Measurements from ENCODE around the gene ENTHD1.
"Not testable (repeated sequence)": the region's sequence is repeated elsewhere in the genome, so short reads cannot be mapped to it uniquely, and the experiment has no call there.

ENTHD1 gene

GRCh38 chr22:39871008-39871798 lies 22.4 kb downstream of the ENTHD1 start:
- Histone ChIP-seq H3K36me3 (ENCODE audit: control insufficient read depth in 1 of 2, insufficient read depth in 2 of 2, low read length in 2 of 2) (no peaks in the 10 kb centered on the region), H3K27ac (ENCODE audit: low read length) (no peak overlapping the region), H3K4me3 (ENCODE audit: low read depth in 1 of 2, low read length in 2 of 2) (no peak overlapping the region), H3K27me3 (ENCODE audit: low read depth, low read length) (no peaks in the 10 kb centered on the region), H3K9me3 (ENCODE audit: control insufficient read depth in 1 of 2, low read length in 2 of 2) (no peaks in the 10 kb centered on the region), H3K4me1 (ENCODE audit: control insufficient read depth in 1 of 2, insufficient read depth in 2 of 2, low read length in 2 of 2) (no peaks in the 10 kb centered on the region)

- H3K9me3 ChIP-seq (ENCODE audit: control insufficient read depth in 1 of 2, low read length in 2 of 2), result not testable (repeated sequence)
Observed at GRCh38 chr22:39869797-39870196, 23.8 kb downstream of the ENTHD1 start.

GRCh38 chr22:39868741-39869140 lies 24.8 kb downstream of the ENTHD1 start:
- Histone ChIP-seq H3K4me1 (ENCODE audit: control insufficient read depth in 1 of 2, insufficient read depth in 2 of 2, low read length in 2 of 2) (no peaks in the 10 kb centered on the region), H3K4me3 (ENCODE audit: low read depth in 1 of 2, low read length in 2 of 2) (no peak overlapping the region), H3K36me3 (ENCODE audit: control insufficient read depth in 1 of 2, insufficient read depth in 2 of 2, low read length in 2 of 2) (no peaks in the 10 kb centered on the region), H3K27me3 (ENCODE audit: low read depth, low read length) (no peaks in the 10 kb centered on the region), H3K27ac (ENCODE audit: low read length) (no peak overlapping the region), H3K9me3 (ENCODE audit: control insufficient read depth in 1 of 2, low read length in 2 of 2) (no peaks in the 10 kb centered on the region)

More at GRCh38 chr22:39869797-39870196, 23.8 kb downstream of the ENTHD1 start:
- not testable (repeated sequence) for H3K4me3 ChIP-seq (ENCODE audit: low read depth in 1 of 2, low read length in 2 of 2); H3K27me3 ChIP-seq (ENCODE audit: low read depth, low read length); H3K4me1 ChIP-seq (ENCODE audit: control insufficient read depth in 1 of 2, insufficient read depth in 2 of 2, low read length in 2 of 2); H3K27ac ChIP-seq (ENCODE audit: low read length); H3K36me3 ChIP-seq (ENCODE audit: control insufficient read depth in 1 of 2, insufficient read depth in 2 of 2, low read length in 2 of 2)

- Histone ChIP-seq H3K4me3 (ENCODE audit: low read depth in 1 of 2, low read length in 2 of 2) (no peak overlapping the region), H3K9me3 (ENCODE audit: control insufficient read depth in 1 of 2, low read length in 2 of 2) (peaks cover 0 to 4% of the 10 kb centered on the region in 2 donors), H3K4me1 (ENCODE audit: control insufficient read depth in 1 of 2, insufficient read depth in 2 of 2, low read length in 2 of 2) (no peaks in the 10 kb centered on the region), H3K27ac (ENCODE audit: low read length) (no peak overlapping the region), H3K36me3 (ENCODE audit: control insufficient read depth in 1 of 2, insufficient read depth in 2 of 2, low read length in 2 of 2) (no peaks in the 10 kb centered on the region), H3K27me3 (ENCODE audit: low read depth, low read length) (no peaks in the 10 kb centered on the region)
Observed at GRCh38 chr22:39859903-39860588, 33.5 kb downstream of the ENTHD1 start.

GRCh38 chr22:39856588-39856987 lies 37.0 kb downstream of the ENTHD1 start:
- no peak overlapping the region for H3K27ac ChIP-seq (ENCODE audit: low read length)
- no peaks in the 10 kb centered on the region for H3K36me3 ChIP-seq (ENCODE audit: control insufficient read depth in 1 of 2, insufficient read depth in 2 of 2, low read length in 2 of 2)
- no peaks in the 10 kb centered on the region for H3K4me1 ChIP-seq (ENCODE audit: control insufficient read depth in 1 of 2, insufficient read depth in 2 of 2, low read length in 2 of 2)
- no peak overlapping the region for H3K4me3 ChIP-seq (ENCODE audit: low read depth in 1 of 2, low read length in 2 of 2)
- peaks cover 0 to 4% of the 10 kb centered on the region in 2 donors for H3K9me3 ChIP-seq (ENCODE audit: control insufficient read depth in 1 of 2, low read length in 2 of 2)
- no peaks in the 10 kb centered on the region for H3K27me3 ChIP-seq (ENCODE audit: low read depth, low read length)

- Histone ChIP-seq H3K27ac (ENCODE audit: low read length) (no peak overlapping the region), H3K27me3 (ENCODE audit: low read depth, low read length) (no peaks in the 10 kb centered on the region), H3K4me3 (ENCODE audit: low read depth in 1 of 2, low read length in 2 of 2) (no peak overlapping the region), H3K36me3 (ENCODE audit: control insufficient read depth in 1 of 2, insufficient read depth in 2 of 2, low read length in 2 of 2) (no peaks in the 10 kb centered on the region), H3K4me1 (ENCODE audit: control insufficient read depth in 1 of 2, insufficient read depth in 2 of 2, low read length in 2 of 2) (no peaks in the 10 kb centered on the region), H3K9me3 (ENCODE audit: control insufficient read depth in 1 of 2, low read length in 2 of 2) (no peaks in the 10 kb centered on the region)
Observed at GRCh38 chr22:39852799-39853198, 40.8 kb downstream of the ENTHD1 start.

GRCh38 chr22:39851606-39852315 lies 41.8 kb downstream of the ENTHD1 start:
- Histone ChIP-seq H3K4me3 (ENCODE audit: low read depth in 1 of 2, low read length in 2 of 2) (no peak overlapping the region), H3K9me3 (ENCODE audit: control insufficient read depth in 1 of 2, low read length in 2 of 2) (no peaks in the 10 kb centered on the region), H3K4me1 (ENCODE audit: control insufficient read depth in 1 of 2, insufficient read depth in 2 of 2, low read length in 2 of 2) (no peaks in the 10 kb centered on the region), H3K36me3 (ENCODE audit: control insufficient read depth in 1 of 2, insufficient read depth in 2 of 2, low read length in 2 of 2) (no peaks in the 10 kb centered on the region), H3K27me3 (ENCODE audit: low read depth, low read length) (no peaks in the 10 kb centered on the region), H3K27ac (ENCODE audit: low read length) (no peak overlapping the region)

- H3K27me3 ChIP-seq (ENCODE audit: low read depth, low read length), result no peaks in the 10 kb centered on the region
- no peaks in the 10 kb centered on the region for H3K9me3 ChIP-seq (ENCODE audit: control insufficient read depth in 1 of 2, low read length in 2 of 2)
- H3K4me3 ChIP-seq (ENCODE audit: low read depth in 1 of 2, low read length in 2 of 2), result no peak overlapping the region
- no peaks in the 10 kb centered on the region for H3K4me1 ChIP-seq (ENCODE audit: control insufficient read depth in 1 of 2, insufficient read depth in 2 of 2, low read length in 2 of 2)
- no peak overlapping the region for H3K27ac ChIP-seq (ENCODE audit: low read length)
- no peaks in the 10 kb centered on the region for H3K36me3 ChIP-seq (ENCODE audit: control insufficient read depth in 1 of 2, insufficient read depth in 2 of 2, low read length in 2 of 2)
Observed at GRCh38 chr22:39847477-39847876, 46.1 kb downstream of the ENTHD1 start.

GRCh38 chr22:39846539-39846938 lies 47.0 kb downstream of the ENTHD1 start:
- H3K27me3 ChIP-seq (ENCODE audit: low read depth, low read length); H3K36me3 ChIP-seq (ENCODE audit: control insufficient read depth in 1 of 2, insufficient read depth in 2 of 2, low read length in 2 of 2); H3K27ac ChIP-seq (ENCODE audit: low read length); H3K4me1 ChIP-seq (ENCODE audit: control insufficient read depth in 1 of 2, insufficient read depth in 2 of 2, low read length in 2 of 2); H3K9me3 ChIP-seq (ENCODE audit: control insufficient read depth in 1 of 2, low read length in 2 of 2); H3K4me3 ChIP-seq (ENCODE audit: low read depth in 1 of 2, low read length in 2 of 2): not testable (repeated sequence)

- H3K36me3 ChIP-seq (ENCODE audit: control insufficient read depth in 1 of 2, insufficient read depth in 2 of 2, low read length in 2 of 2), result no peaks in the 10 kb centered on the region
- H3K27ac ChIP-seq (ENCODE audit: low read length), result no peak overlapping the region
- H3K9me3 ChIP-seq (ENCODE audit: control insufficient read depth in 1 of 2, low read length in 2 of 2), result no peaks in the 10 kb centered on the region
- H3K4me1 ChIP-seq (ENCODE audit: control insufficient read depth in 1 of 2, insufficient read depth in 2 of 2, low read length in 2 of 2), result no peaks in the 10 kb centered on the region
- H3K27me3 ChIP-seq (ENCODE audit: low read depth, low read length), result no peaks in the 10 kb centered on the region
- no peak overlapping the region for H3K4me3 ChIP-seq (ENCODE audit: low read depth in 1 of 2, low read length in 2 of 2)
Observed at GRCh38 chr22:39845529-39845928, 48.0 kb downstream of the ENTHD1 start.

- Histone ChIP-seq H3K36me3 (ENCODE audit: control insufficient read depth in 1 of 2, insufficient read depth in 2 of 2, low read length in 2 of 2) (no peaks in the 10 kb centered on the region), H3K9me3 (ENCODE audit: control insufficient read depth in 1 of 2, low read length in 2 of 2) (no peaks in the 10 kb centered on the region), H3K27ac (ENCODE audit: low read length) (no peak overlapping the region), H3K4me3 (ENCODE audit: low read depth in 1 of 2, low read length in 2 of 2) (no peak overlapping the region), H3K4me1 (ENCODE audit: control insufficient read depth in 1 of 2, insufficient read depth in 2 of 2, low read length in 2 of 2) (no peaks in the 10 kb centered on the region), H3K27me3 (ENCODE audit: low read depth, low read length) (no peaks in the 10 kb centered on the region)
Observed at GRCh38 chr22:39839917-39840510, 53.5 kb downstream of the ENTHD1 start.

Data from muscle layer of duodenum (tissue), 2 donors.